Retinal pigment epithelial cell (primary cell): Measurements from ENCODE around the gene SPNS1.
A peak's percentile ranks its signal among the peaks of the same experiment; 100 is the strongest.
"Not testable (repeated sequence)": the region's sequence is repeated elsewhere in the genome, so short reads cannot be mapped to it uniquely, and the experiment has no call there.

Experiments
- DNase-seq: peaks from one replicate; pipeline ENCODE4 v3.0.0-alpha.2; 2010; ENCODE audit warnings: low read depth
- H3K4me3 ChIP-seq: 2 replicates; pipeline ENCODE4 v1.5.1; 2011; ENCODE audit warnings: mild to moderate bottlenecking, low read length, control low read depth, moderate library complexity
- TF ChIP-seq, protein P1 (sequence below): conservative IDR thresholded peaks from 2 replicates; pipeline ENCODE4 v1.5.1; 2011; ENCODE audit warnings: low read depth, low read length, control low read depth, inconsistent platforms

SPNS1 gene

DNA sequence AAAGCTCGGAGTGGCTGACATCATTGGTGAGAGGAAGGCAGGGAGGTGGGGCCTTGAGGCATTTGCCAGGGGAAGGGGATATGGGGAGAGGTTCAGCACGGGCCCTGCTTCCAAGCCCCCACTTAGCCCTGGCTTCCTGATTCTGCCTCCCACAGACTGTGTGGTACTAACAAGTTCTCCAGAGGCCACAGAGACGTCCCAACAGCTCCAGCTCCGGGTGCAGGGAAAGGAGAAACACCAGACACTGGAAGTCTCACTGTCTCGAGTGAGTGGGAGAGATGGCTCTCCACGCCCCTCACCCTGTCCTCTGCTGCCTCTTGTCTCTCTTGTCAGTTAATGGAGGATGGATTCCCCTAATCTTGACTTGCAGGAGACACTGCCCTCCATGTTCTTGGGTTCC lies 15.7 kb upstream of the SPNS1 start:
- no peak for DNase-seq
- H3K4me3 ChIP-seq = no peak overlapping the region
- TF ChIP-seq, protein P1, sequence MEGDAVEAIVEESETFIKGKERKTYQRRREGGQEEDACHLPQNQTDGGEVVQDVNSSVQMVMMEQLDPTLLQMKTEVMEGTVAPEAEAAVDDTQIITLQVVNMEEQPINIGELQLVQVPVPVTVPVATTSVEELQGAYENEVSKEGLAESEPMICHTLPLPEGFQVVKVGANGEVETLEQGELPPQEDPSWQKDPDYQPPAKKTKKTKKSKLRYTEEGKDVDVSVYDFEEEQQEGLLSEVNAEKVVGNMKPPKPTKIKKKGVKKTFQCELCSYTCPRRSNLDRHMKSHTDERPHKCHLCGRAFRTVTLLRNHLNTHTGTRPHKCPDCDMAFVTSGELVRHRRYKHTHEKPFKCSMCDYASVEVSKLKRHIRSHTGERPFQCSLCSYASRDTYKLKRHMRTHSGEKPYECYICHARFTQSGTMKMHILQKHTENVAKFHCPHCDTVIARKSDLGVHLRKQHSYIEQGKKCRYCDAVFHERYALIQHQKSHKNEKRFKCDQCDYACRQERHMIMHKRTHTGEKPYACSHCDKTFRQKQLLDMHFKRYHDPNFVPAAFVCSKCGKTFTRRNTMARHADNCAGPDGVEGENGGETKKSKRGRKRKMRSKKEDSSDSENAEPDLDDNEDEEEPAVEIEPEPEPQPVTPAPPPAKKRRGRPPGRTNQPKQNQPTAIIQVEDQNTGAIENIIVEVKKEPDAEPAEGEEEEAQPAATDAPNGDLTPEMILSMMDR = no peak

DNA sequence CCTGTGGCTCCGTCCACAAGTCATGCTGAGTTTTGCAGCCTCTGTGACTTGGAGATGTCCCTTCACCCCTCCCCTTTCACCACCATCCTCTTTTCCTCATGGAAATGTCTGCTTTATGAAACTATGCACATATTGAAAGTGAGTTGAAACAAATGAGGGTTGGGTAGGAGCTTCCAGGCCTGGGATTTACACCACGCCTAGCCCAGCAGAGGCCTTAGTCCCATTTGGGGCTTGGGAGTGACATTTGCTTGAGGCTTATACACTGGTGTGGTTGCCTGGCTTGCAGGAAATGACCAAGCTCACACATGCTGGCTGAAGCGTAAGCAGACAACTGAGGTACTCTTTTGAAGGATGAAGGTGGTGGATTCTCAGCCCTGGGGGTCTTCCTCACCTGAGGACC lies 10.5 kb upstream of the SPNS1 start:
- TF ChIP-seq, protein P1 = no peak
- H3K4me3 ChIP-seq = no peak overlapping the region
- DNase-seq = no peak

DNA sequence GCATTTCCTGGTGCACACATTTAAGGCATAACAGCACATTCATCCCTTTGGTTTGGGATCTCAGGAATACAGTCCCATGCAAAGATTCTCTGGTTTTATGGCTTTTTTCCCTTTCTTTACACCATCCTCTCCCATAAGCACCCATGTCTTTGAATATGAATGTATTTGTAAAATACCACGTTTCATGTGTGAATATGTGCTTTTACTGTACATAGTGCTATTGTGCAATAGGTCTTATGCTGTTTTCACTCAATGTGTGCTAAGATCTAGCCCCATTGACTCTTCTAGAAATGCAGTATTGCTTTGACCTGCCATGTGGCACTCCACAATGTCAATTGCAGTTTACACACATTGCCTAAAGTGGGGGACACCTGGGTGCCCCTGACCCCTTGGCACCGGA lies 10.1 kb upstream of the SPNS1 start:
- TF ChIP-seq, protein P1 = no peak
- no peak for DNase-seq
- no peak overlapping the region for H3K4me3 ChIP-seq

DNA sequence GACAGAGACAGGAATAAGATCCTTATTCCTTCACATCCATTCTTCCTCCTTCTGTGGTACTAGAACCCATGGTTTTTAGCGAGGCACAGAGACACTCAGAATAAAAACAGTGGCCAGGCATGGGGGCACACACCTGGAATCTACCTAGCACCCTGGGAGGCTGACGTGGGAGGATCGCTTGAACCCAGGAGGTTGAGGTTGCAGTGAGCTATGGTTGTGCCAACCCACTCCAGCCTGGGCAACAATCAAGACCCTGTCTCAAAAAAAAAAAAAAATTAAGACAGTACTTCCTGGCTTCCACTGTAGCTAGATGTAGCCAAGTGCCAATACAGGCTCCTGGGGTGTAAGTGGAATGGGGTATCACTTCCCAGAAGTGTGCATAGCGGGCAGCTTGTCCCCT lies 7.4 kb upstream of the SPNS1 start:
- TF ChIP-seq, protein P1 = no peak
- no peak overlapping the region for H3K4me3 ChIP-seq
- DNase-seq = no peak

DNA sequence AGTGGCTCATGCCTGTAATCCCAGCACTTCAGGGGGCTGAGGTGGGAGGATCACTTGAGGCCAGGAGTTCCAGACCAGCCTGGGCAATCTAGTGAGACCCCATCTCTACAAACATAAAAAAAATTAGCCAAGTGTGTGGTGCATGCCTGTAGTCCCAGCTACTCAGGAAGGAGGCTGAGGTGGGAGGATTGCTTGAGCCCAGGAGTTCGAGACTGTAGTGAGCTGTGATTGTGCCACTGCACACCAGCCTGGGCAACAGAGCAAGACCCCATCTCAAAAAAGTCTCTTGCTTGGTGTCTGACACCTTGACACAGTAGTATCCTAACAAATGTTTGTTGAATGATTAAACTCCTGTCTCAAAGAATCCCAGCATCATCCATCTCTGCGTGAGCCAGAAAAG lies 4.9 kb upstream of the SPNS1 start:
- DNase-seq, H3K4me3 ChIP-seq: not testable (repeated sequence)

DNA sequence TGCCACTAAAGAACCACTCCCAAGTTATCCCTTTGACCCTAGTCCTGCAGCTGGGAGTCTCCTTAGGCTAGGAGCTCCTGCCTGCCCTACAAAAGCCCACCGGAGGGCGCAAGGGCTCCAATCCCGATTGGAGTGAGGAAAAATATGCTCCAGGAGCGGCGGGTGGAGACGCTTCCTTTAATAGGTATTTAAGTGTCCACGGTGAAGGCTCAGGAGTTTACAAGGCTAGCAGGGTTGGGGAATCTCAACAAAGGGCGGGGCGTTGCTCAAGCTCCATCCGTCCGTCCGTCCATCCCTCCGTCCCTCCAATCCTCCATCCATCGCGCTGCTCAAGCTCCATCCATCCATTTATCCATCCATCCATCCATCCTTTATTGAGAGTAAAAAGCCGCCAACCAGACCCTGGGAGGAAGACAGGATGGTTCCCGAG lies 556 bp upstream of the SPNS1 start:
- DNase-seq = peak; percentile 34
- TF ChIP-seq, protein P1 = peak; percentile 87
- peak overlapping the region; percentile 93 for H3K4me3 ChIP-seq

DNA sequence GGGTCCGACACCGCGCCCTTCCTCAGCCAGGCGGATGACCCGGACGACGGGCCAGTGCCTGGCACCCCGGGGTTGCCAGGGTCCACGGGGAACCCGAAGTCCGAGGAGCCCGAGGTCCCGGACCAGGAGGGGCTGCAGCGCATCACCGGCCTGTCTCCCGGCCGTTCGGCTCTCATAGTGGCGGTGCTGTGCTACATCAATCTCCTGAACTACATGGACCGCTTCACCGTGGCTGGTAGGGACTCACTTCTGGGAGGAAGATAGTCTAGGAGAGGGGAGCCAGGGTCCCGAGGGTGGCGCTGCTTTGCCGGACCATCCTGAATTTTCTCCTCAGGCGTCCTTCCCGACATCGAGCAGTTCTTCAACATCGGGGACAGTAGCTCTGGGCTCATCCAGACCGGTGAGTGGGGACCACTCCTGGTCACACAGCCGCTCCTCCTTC lies 601 bp downstream of the SPNS1 start:
- H3K4me3 ChIP-seq = peak overlapping the region; percentile 93
- TF ChIP-seq, protein P1 = no peak

More for the DNA sequence above, 601 bp downstream of the SPNS1 start:
- no peak for DNase-seq
